ENCODE measurements around the gene FGL2. TPM values are rescaled to one million over a fixed set of nuclear protein-coding genes. Genes with fewer than 3 reads are reported as not detected.
"Not testable (repeated sequence)": the region's sequence is repeated elsewhere in the genome, so short reads cannot be mapped to it uniquely, and the experiment has no call there.

Gene FGL2
- total RNA-seq, 1 experiment from 2014 or later, result 1.3 TPM

DNA sequence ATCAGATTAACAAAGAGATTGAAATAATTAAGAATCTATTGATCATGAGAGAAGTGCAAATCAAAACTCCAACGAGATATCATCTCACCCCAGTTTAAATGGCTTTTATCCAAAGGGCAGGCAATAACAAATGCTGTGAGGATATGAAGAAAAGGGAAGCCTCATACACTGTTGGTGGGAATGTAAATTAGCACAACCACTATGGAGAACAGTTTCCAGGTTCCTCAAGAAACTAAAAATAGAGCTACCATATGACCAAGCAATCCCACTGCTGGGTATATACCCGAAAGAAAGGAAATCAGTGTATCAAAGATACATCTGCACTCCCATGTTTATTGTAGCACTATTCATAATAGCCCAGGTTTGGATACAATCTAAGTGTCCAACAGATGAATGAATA lies 13.8 kb downstream of the FGL2 start:
- Histone ChIP-seq H3K4me3 (no peak overlapping the region), H3K27ac (no peak overlapping the region), H3K27me3 (no peaks in the 10 kb centered on the region), H3K4me1 (no peaks in the 10 kb centered on the region), H3K9me3 (replicated peaks) (no peaks in the 10 kb centered on the region), H3K36me3 (no peaks in the 10 kb centered on the region)
- no peak for DNase-seq

DNA sequence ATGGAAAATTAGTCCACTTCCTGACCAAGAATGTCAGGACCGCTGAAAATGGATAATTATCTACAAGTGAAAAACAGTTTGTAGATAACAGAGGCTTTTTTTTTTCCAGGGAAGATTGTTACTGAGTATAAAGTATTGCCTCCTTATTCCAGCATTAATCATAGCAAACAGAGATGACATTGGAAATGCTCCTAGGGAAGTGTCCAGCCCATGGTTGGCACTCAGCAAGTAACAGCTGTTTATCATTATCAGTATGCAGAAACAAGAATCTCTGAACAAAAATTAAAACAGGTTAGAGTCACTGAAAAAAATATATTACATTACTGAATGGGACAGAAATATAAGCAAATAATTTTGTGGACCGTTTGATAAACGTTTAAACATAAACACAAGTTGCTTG lies 14.6 kb downstream of the FGL2 start:
- no peaks in the 10 kb centered on the region for H3K27me3 ChIP-seq
- H3K27ac ChIP-seq, result no peak overlapping the region
- DNase-seq, result no peak

DNA sequence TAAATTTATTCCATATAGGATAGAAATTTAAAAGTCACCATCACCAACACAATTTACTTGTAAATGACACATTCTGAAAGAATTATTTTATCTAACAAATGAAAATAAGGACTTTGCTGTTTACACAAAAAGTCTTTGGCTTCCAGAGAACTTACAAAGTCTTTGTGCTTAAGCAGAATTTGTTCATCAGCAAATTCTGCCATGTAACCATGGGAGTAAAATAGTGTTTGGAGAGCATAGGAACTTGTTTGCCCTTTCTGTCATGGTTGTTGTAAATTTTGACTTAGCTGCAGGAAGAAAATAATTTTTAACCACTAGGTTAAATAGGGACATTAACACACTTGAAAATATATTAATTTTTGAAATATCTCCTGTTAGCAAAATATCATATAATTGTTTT lies 15.2 kb downstream of the FGL2 start:
- DNase-seq, result no peak
- no peak overlapping the region for H3K4me3 ChIP-seq
- 0 out of 2 replicates have a peak, but pooled peaks cover 1% of the 10 kb centered on the region for H3K27me3 ChIP-seq
- no peak overlapping the region for H3K27ac ChIP-seq
- no peaks in the 10 kb centered on the region for H3K9me3 ChIP-seq (replicated peaks)
- no peaks in the 10 kb centered on the region for H3K4me1 ChIP-seq
- H3K36me3 ChIP-seq, result no peaks in the 10 kb centered on the region

More for the DNA sequence above, 14.6 kb downstream of the FGL2 start:
- Histone ChIP-seq H3K4me3 (no peak overlapping the region), H3K4me1 (no peaks in the 10 kb centered on the region), H3K36me3 (no peaks in the 10 kb centered on the region), H3K9me3 (replicated peaks) (no peaks in the 10 kb centered on the region)

DNA sequence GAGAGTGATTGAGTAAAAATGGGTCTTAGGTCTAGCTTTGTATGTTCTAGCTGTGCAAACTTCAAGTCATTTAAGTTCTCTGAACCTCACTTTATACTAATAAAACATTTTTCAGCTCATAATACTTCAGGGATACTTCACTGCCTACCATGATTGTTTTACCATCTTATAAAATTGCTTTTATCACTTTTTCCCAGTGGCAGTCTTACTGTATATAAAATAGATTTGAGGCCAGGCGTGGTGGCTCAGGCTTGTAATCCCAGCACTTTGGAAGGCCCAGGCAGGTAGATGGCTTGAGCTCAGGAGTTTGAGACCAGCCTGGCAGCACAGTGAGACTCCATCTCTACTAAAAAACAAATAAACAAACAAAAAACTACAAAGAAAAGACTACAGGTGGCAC lies 17.4 kb downstream of the FGL2 start:
- 0 out of 2 replicates have a peak, but pooled peaks cover 2% of the 10 kb centered on the region for H3K27me3 ChIP-seq
- H3K9me3 ChIP-seq (replicated peaks), result no peaks in the 10 kb centered on the region
- H3K4me1 ChIP-seq, result no peaks in the 10 kb centered on the region
- no peak overlapping the region for H3K27ac ChIP-seq
- H3K36me3 ChIP-seq, result no peaks in the 10 kb centered on the region
- no peak overlapping the region for H3K4me3 ChIP-seq
- DNase-seq, result no peak

DNA sequence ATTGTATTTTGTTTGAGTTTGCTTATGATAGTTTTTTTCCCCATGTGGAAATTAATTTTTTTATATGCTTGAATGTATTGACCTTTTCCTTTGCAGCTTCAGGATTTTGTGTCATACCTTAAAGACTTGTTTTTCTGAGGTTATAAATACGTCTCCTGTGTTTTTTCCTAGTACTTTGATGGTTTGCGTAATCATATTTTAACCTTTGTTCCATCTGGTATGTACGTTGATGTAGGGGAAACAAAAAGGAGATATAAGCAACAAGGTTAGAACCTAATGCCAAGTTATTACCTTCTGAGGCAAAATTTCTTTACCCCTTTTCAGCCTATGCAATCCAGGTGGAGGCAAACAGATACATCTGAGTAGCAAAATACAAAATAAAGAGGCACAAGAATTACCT lies 17.9 kb downstream of the FGL2 start:
- Histone ChIP-seq H3K4me1 (no peaks in the 10 kb centered on the region), H3K27ac (no peak overlapping the region), H3K9me3 (replicated peaks) (no peaks in the 10 kb centered on the region), H3K36me3 (no peaks in the 10 kb centered on the region), H3K4me3 (no peak overlapping the region), H3K27me3 (0 out of 2 replicates have a peak, but pooled peaks cover 2% of the 10 kb centered on the region)
- no peak for DNase-seq

DNA sequence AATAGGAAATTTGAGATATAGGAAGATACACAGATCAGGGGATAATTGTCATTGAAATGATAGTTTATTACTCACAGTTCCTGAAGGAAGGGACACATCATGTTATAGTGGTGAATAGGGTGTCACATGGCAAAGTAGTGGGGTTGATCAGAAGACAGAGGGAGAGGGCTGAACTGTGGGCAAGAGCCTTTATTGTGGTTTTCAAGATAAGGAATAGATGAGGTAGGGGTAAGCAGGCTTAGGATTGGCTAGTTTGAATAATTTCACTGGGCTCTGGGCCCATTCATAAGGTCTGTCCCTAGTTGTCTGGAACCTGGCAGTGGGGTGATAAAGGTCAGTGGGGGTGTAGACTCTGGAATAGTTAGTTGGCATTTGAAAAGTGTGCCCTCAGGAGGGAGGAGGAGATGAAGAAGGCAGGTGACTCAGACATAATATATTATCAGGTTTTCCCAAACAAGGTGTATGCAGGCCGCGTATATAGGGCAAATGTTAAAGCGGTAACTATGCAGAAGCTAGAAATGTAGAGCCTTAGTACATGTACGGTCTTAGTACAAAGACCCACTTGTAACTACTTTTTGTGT lies 18.5 kb downstream of the FGL2 start:
- H3K9me3 ChIP-seq (replicated peaks), result no peaks in the 10 kb centered on the region
- no peak for DNase-seq
- H3K27me3 ChIP-seq, result 0 out of 2 replicates have a peak, but pooled peaks cover 2% of the 10 kb centered on the region
- H3K36me3 ChIP-seq, result no peaks in the 10 kb centered on the region
- H3K4me3 ChIP-seq, result no peak overlapping the region
- H3K27ac ChIP-seq, result no peak overlapping the region
- no peaks in the 10 kb centered on the region for H3K4me1 ChIP-seq

DNA sequence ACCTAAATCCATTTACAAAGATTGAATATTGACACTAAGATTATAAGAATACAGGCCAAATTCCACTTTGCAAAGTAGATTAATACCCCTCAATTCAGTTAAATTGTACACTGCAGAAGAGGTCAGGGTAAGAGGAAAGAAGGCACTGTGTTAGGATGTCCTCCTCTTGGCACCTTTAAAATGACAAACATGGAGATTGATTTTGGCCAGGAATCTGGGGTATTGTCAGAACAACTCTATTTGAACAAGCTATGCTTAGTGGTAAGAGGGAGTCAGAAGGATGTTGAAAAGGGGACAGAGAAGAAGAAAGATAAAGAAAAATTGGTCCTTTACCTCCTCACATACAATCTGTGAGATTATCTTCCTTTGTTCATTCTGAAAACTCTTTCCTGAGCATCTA lies 21.6 kb downstream of the FGL2 start:
- not testable (repeated sequence) for DNase-seq; H3K27me3 ChIP-seq; H3K9me3 ChIP-seq (replicated peaks); H3K4me3 ChIP-seq; H3K27ac ChIP-seq; H3K4me1 ChIP-seq; H3K36me3 ChIP-seq

DNA sequence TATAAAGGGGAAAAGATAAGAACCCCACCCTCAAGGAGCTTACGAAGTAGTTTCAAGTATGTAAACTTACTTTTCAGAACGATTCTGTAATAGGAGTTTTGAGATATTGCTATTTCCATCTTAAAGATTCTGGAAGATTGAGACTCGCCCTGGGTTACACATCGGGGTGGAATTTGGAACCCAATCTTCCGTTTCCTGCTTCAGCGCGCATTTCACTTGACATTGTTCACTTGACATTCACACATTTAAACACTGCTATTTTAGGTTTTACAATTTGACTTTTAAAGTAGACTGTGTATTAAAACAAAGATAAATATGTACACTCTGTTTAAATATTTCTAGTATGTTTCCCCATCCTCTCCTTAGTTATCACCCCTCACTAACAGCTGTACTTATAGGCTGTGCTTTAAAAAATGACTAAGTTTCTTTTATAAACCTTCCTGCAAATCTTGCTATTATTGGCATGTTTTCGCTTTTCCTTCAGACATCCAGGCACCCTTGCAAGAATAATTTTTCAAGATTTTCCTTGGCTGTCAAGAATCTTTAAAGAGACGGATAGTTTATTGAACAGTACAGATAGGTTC lies 22.2 kb downstream of the FGL2 start:
- not testable (repeated sequence) for H3K9me3 ChIP-seq (replicated peaks); H3K4me1 ChIP-seq; DNase-seq; H3K36me3 ChIP-seq; H3K27ac ChIP-seq; H3K27me3 ChIP-seq; H3K4me3 ChIP-seq

DNA sequence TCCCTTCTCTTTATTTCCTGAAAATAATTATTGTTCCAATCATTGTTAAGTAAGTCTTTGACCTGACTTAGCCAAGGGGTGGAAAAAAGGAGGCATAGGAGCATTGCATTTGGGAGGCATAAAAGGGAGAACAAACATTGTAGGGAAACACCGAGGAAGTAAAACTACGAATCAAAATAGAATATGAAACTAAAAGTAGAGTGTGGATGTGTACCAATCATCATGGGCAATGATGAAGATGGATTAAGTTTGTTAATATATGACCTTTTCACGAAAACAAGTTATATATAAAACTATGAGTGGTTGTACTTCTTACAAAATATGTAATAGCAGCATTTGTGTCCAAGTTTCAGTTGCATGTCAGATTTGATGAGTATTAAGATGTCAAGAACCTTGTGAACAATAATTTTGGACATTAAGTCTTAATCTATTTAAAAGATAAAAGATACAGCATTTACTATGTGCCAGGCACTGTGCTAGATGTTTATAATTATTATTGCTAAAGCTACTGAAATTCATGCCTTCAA lies 24.3 kb downstream of the FGL2 start:
- not testable (repeated sequence) for H3K36me3 ChIP-seq, H3K27me3 ChIP-seq

DNA sequence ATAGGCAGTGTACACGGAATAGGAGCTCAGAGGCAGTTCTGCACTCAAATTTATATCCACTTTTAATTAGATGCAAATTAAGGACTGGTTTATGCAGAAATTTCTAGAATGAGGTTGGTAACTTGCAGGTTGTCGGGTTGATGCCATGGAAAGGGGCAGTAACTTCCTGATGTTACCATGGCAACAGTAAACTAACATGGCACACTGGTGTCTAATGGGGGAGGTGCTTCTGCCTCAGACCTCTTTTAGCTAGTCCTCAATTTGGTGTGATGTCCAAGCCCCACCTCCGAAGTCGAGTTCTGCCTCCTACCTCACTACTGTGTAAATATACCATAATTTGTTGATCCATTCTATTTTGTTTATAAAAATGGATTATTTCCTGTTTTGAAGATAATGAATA lies 25.2 kb downstream of the FGL2 start:
- not testable (repeated sequence) for H3K36me3 ChIP-seq; DNase-seq; H3K4me3 ChIP-seq; H3K27me3 ChIP-seq; H3K9me3 ChIP-seq (replicated peaks); H3K4me1 ChIP-seq; H3K27ac ChIP-seq

More for the DNA sequence above, 24.3 kb downstream of the FGL2 start:
- not testable (repeated sequence) for H3K4me3 ChIP-seq; H3K27ac ChIP-seq; H3K4me1 ChIP-seq; DNase-seq; H3K9me3 ChIP-seq (replicated peaks)

DNA sequence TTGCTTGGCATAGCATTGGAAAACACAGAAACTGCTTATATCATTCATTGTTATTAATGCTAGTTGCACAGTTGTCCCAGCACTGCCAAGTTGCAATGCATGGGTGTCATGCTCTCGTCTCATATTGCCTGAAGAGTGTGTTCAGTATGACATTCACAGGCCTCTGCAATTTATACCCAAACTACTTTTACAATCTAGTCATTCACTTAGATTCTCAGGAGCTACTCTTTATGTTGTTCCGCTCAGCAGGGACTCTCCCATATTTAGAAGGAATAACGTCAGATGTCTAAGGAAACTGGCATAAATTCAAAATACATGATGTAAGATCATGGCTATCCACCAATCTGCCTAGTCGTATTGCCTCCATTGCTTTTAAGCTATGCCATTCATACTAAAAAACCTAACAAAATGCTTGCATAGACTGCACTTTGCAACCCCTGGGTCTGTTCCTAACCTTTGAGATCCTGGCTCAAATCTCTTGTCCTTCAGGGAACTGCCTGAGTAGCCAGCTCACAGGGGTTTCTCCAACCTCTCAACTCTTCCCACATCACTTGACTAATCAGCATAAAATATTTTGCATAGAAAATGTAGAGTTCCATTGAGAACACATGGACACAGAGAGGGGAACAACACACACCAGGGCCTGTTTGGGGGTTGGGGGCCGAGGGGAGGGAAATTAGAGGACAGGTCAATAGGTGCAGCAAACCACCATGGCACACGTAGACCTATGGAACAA lies 27.0 kb downstream of the FGL2 start:
- H3K36me3 ChIP-seq; H3K27ac ChIP-seq; DNase-seq; H3K4me3 ChIP-seq; H3K9me3 ChIP-seq (replicated peaks); H3K4me1 ChIP-seq; H3K27me3 ChIP-seq: not testable (repeated sequence)

DNA sequence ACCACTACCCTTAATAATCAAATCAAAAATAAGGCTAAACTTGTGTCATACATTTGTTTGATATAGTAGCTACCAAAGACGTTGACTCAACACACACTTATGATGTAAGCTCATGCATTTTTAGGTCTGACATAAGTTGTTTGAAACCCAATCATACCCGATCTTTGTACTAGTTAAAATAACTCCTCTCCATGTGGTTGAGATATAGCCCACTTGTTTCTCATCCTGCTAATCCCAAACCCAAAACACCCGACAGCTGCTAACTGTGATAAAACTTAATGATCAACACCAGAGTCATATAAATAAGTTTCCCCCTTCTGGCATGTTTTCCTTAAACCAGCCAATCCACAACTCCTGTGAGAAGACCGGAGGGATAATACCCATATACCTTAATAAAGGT lies 28.5 kb downstream of the FGL2 start:
- H3K36me3 ChIP-seq; H3K27me3 ChIP-seq; H3K4me3 ChIP-seq; H3K27ac ChIP-seq; H3K9me3 ChIP-seq (replicated peaks); H3K4me1 ChIP-seq: not testable (repeated sequence)
- peak; percentile 10 to 35 for DNase-seq

DNA sequence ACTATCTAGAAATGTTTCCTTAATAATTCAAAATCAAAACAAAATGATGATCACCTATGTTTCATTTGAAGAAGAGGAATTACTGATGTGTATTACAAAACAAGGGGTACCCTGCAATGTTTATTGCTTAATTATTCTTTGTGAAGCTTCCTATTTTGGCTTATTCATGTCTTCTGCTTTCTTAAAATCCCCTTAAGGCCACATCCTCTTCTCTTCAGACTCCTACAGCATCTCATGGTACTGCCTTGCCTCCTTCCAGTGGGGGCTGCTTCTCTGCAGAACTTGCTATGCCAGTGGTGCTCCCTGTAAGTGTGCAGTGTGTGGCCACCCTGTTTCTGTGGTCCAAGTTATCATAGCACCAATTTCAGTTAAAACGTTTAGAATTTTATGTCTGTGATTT lies 42.2 kb downstream of the FGL2 start:
- Histone ChIP-seq H3K4me3 (no peak overlapping the region), H3K9me3 (replicated peaks) (no peaks in the 10 kb centered on the region), H3K27me3 (no peaks in the 10 kb centered on the region), H3K27ac (no peak overlapping the region), H3K36me3 (no peaks in the 10 kb centered on the region), H3K4me1 (no peaks in the 10 kb centered on the region)
- no peak for DNase-seq

DNA sequence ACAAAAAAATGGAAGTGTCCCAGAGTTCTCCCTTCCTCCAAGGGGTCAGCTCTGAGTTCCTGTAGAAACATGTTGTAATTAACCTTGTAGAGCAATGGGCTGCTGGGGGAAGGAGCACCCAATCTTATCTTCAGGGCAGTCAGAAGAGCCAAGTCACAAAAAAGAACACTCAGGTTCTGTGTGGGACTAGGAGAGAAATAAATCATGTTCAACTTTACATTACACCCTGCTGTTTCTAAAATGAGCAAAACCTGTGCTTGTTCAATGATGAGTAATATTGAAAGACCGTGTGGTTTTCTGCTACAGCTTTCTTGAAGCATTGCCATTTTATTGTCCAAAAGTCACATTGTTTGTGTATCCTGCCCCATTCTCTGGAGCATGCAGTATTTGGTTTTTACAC lies 42.6 kb downstream of the FGL2 start:
- H3K9me3 ChIP-seq (replicated peaks); H3K4me1 ChIP-seq: not testable (repeated sequence)

DNA sequence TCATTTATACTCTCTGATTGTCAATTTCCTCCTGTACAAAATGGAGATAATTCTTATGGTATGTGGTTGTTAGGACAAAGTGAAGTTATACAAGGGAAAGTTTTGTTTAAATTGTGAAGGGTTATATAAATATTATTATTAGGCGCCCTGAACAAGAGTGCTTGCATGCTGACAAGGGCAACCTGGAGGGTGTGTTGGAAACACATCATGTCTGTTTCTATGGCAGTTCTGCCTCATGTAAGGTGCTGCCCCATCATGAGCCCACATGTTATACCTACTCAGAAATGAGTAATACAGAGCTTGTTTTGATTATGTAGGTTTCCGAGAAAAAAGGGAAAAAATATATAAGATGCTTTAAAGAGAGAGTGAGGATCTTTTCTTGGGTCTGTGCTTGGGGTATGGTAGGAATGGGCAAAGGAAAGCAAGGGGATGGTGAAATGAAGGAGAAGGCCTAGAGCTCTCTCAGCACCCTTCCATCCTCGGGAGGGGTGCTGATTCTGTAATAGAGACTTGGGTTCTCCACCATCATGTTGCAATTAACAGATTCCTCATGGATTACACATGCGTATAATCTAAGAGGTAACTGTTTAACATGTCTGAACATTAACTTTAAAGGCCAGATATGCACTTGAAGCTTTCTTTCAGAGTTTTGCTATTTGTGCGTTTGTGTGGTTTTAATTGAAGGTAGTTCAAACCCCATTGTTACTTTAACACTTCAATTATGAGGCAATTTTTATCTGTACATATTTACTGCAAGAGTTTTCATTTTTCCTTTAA lies 43.8 kb downstream of the FGL2 start:
- not testable (repeated sequence) for H3K27ac ChIP-seq

More for the DNA sequence above, 42.6 kb downstream of the FGL2 start:
- DNase-seq, H3K27ac ChIP-seq, H3K4me3 ChIP-seq, H3K36me3 ChIP-seq, H3K27me3 ChIP-seq: not testable (repeated sequence)

More for the DNA sequence above, 43.8 kb downstream of the FGL2 start:
- H3K9me3 ChIP-seq (replicated peaks); H3K4me3 ChIP-seq; DNase-seq; H3K36me3 ChIP-seq; H3K27me3 ChIP-seq; H3K4me1 ChIP-seq: not testable (repeated sequence)
